Stomach (tissue), 9 donors: ENCODE measurements around the gene DIAPH2. TPM values are rescaled to one million over a fixed set of nuclear protein-coding genes. Genes with fewer than 3 reads are reported as not detected.

Experiments
- DNase-seq, 2 donors: peaks; one replicate each; pipeline versions ENCODE4 v3.0.0 to v3.0.0-alpha.2; 2013 to 2019
- H3K27ac ChIP-seq, 5 donors: fragments of 200-600 bp in 4 of 5; sonication (generic) in 4 of 5; one replicate each; pipeline ENCODE4 v1.5.1; 2013 to 2019; ENCODE audit warnings: mild to moderate bottlenecking in 1 of 5, moderate library complexity in 1 of 5
- H3K27me3 ChIP-seq, 3 donors: fragments of 200-600 bp; sonication (generic); one replicate each; pipeline ENCODE4 v1.5.1; 2017 to 2019; ENCODE audit warnings: mixed run types in 1 of 3
- H3K36me3 ChIP-seq, 4 donors: fragments of 200-600 bp; sonication (generic); 1 replicate in 3 of 4; 2 replicates in 1 of 4; pipeline ENCODE4 v1.5.1; 2016 to 2019
- H3K4me1 ChIP-seq, 4 donors: fragments of 200-600 bp; sonication (generic); one replicate each; pipeline ENCODE4 v1.5.1; 2016 to 2019
- H3K4me3 ChIP-seq, 4 donors: fragments of 200-600 bp; sonication (generic) in 3 of 4; one replicate each; pipeline ENCODE4 v1.5.1; 2016 to 2019; ENCODE audit warnings: mild to moderate bottlenecking in 1 of 4
- H3K9me3 ChIP-seq, 4 donors: fragments of 200-600 bp; sonication (generic); one replicate each; pipeline ENCODE4 v1.5.1; 2016 to 2019
- EP300 ChIP-seq: sonication (generic); formaldehyde crosslinking; IDR thresholded peaks from one replicate; pipeline ENCODE4 v1.6.1; 2017; ENCODE audit warnings: antibody characterized with exemption
- POLR2A ChIP-seq, 4 donors: fragments of 450-650 bp; IDR thresholded peaks; one replicate each; pipeline ENCODE4 v1.6.1; 2016; ENCODE audit warnings: antibody characterized with exemption in 4 of 4, control low read depth in 2 of 4, mild to moderate bottlenecking in 1 of 4, moderate library complexity in 1 of 4
- POLR2AphosphoS5 ChIP-seq, 3 donors: sonication (generic); formaldehyde crosslinking; IDR thresholded peaks; one replicate each; pipeline ENCODE4 v1.6.1; 2016; ENCODE audit warnings: antibody characterized with exemption in 3 of 3
- WGBS, 5 donors: extraction: QIAGEN DNeasy Blood & Tissue Kit in 3 of 5; methylation state at CpG; one replicate each; pipeline versions ENCODE4 v1.1.5 to v1.1.7; 2013 to 2018; 5-methylcytosine and 5-hydroxymethylcytosine counted together
- intact Hi-C: fragments of 100-400 bp; cut with DNase I; formaldehyde crosslinking; loops from one replicate; pipeline ENCODE4 v1.15.1; 2023; ENCODE audit warnings: low total_unique reads
- polyA plus RNA-seq, 3 donors: library from polyadenylated mRNA; stranded (reverse); fragments of 200-250 nt; gene quantifications; one replicate each; pipeline ENCODE4 v1.2.3, GENCODE V29; 2013
- total RNA-seq, 5 donors: library from RNA; depleted of rRNA; stranded (reverse); fragments of >200 nt; gene quantifications; one replicate each; pipeline versions ENCODE4 v1.1.0 to v1.2.3, GENCODE V29; 2014 to 2016
- TF ChIP-seq, protein P1 (sequence below), 7 experiments: fragments of 450-650 bp in 4 of 7; fragments of 200-600 bp in 3 of 7; sonication (generic) in 3 of 7; IDR thresholded peaks; one replicate each; pipeline ENCODE4 v1.5.1; 2016 to 2019; ENCODE audit warnings: antibody characterized with exemption in 7 of 7, control low read depth in 2 of 7, mild to moderate bottlenecking in 1 of 7
- donor health status: healthy with polysubstance abuse.
- donor health status: Bipolar disorder and iron deficiency.
- donor health status: healthy.

Gene DIAPH2
- total and polyA plus RNA-seq, 8 donors: 5.2 to 52.5 (median 27.3) TPM

DNA sequence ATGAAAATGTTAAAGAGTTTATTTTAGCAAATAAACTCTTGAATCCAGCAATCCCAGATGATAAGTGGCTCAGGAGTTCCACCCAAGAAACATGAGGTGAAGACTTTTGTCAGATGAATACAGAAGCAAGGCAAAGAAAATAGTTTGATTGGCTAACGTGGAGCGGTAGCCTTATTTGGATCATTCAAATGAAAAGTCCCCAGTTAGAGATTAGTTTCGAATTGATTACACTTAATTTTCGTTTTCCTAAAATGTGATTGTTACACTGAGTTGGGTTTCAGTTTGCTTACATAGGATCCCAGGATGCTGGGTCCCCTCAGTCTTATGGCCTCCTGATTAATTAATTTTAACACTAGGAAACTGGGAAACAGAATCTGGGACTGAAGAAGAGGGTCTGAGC is 122.7 kb downstream of the DIAPH2 start:
- intact Hi-C loops: no loop called here
- no peak for DNase-seq
- H3K36me3 ChIP-seq: no peaks in the 10 kb centered on the region
- no peaks in the 10 kb centered on the region for H3K4me1 ChIP-seq
- no peaks in the 10 kb centered on the region for H3K27me3 ChIP-seq
- H3K27ac ChIP-seq: no peak overlapping the region
- H3K9me3 ChIP-seq: peaks cover 0 to 6% (median 0%) of the 10 kb centered on the region in 4 donors
- 82 to 98% (median 88%) methylated on average over 4 of the region's 4 CpGs for WGBS, 5 donors
- TF ChIP-seq, protein P1, sequence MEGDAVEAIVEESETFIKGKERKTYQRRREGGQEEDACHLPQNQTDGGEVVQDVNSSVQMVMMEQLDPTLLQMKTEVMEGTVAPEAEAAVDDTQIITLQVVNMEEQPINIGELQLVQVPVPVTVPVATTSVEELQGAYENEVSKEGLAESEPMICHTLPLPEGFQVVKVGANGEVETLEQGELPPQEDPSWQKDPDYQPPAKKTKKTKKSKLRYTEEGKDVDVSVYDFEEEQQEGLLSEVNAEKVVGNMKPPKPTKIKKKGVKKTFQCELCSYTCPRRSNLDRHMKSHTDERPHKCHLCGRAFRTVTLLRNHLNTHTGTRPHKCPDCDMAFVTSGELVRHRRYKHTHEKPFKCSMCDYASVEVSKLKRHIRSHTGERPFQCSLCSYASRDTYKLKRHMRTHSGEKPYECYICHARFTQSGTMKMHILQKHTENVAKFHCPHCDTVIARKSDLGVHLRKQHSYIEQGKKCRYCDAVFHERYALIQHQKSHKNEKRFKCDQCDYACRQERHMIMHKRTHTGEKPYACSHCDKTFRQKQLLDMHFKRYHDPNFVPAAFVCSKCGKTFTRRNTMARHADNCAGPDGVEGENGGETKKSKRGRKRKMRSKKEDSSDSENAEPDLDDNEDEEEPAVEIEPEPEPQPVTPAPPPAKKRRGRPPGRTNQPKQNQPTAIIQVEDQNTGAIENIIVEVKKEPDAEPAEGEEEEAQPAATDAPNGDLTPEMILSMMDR (IDR thresholded peaks at IDR 0.05): no peak
- TF ChIP-seq POLR2A (IDR thresholded peaks at IDR 0.05) (no peak), POLR2AphosphoS5 (IDR thresholded peaks at IDR 0.05) (no peak), EP300 (no peak)
- no peak overlapping the region for H3K4me3 ChIP-seq

DNA sequence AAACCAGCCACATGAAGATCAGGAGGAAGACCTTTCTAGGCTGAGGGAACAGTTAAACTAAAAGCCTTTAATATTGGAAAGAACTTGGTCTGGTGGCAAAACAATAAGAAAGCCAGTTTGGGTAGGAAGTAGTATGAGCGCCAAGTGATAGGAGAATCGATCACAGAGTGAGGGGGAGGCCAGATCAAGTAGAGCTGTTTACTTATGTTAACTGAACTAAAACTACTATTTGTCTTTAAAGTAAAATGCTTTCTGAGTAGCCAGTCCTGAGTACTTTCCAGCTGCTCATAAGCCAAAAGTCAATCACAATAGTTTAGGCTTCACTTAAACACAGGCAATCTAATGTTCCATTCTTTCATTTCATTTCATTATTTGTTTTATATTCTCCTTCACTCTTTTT is 136.3 kb downstream of the DIAPH2 start:
- H3K4me3 ChIP-seq: no peak overlapping the region
- no peaks in the 10 kb centered on the region for H3K4me1 ChIP-seq
- H3K27me3 ChIP-seq: no peaks in the 10 kb centered on the region
- intact Hi-C loops: no loop called here
- no peak for TF ChIP-seq POLR2A (IDR thresholded peaks at IDR 0.05)
- TF ChIP-seq, protein P1 (IDR thresholded peaks at IDR 0.05): no peak
- TF ChIP-seq POLR2AphosphoS5 (IDR thresholded peaks at IDR 0.05): no peak
- TF ChIP-seq EP300: no peak
- DNase-seq: no peak
- WGBS, 5 donors: 28 to 48% (median 36%) methylated on average over 2 of the region's 2 CpGs
- H3K9me3 ChIP-seq: no peaks in the 10 kb centered on the region
- H3K27ac ChIP-seq: no peak overlapping the region
- no peaks in the 10 kb centered on the region for H3K36me3 ChIP-seq

DNA sequence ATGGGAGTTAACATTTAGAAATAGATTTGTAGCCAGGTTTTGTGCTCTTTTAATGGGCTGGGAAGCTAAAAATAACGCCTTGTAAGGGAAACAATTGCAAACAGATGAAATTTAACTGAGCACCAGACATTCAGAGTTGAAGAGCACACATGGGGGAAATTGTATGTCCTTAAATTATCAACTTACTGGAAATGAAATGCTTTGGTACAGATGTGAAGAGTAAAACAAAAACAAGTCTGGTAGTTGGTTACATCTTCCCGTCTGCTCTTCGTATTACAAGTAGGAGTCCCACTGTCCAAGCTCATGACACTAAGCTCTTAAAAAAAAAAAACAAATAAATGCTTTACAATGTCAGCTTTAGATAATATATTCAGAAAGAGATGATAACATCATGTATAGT is 139.5 kb downstream of the DIAPH2 start:
- intact Hi-C loops: no loop called here
- no peak for DNase-seq
- 78 to 95% (median 91%) methylated on average over 3 of the region's 3 CpGs for WGBS, 5 donors
- Histone ChIP-seq H3K4me3 (no peak overlapping the region), H3K36me3 (no peaks in the 10 kb centered on the region), H3K4me1 (no peaks in the 10 kb centered on the region), H3K9me3 (no peaks in the 10 kb centered on the region), H3K27ac (no peak overlapping the region), H3K27me3 (no peaks in the 10 kb centered on the region)
- TF ChIP-seq, protein P1 (IDR thresholded peaks at IDR 0.05): no peak
- TF ChIP-seq POLR2AphosphoS5 (IDR thresholded peaks at IDR 0.05) (no peak), EP300 (no peak), POLR2A (IDR thresholded peaks at IDR 0.05) (no peak)

DNA sequence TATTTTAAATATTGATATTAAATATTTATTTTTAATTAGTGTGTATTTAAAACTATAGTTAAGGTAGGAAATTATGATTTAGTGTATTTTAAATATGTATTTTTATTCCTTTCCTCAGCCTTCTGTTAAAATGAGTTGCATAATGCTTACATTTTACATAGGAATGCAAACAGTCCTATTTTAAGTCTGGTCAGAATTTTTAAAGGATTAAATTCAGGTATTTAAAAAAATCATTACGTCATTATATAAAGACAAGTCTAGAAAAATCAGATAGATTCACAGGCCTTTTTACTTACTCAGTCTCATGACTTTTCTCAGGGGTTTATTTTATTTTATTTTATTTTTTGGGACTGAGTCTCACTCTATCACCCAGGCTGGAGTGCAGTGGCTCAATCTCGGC is 148.7 kb downstream of the DIAPH2 start:
- H3K36me3 ChIP-seq: no peaks in the 10 kb centered on the region
- TF ChIP-seq POLR2AphosphoS5 (IDR thresholded peaks at IDR 0.05) (no peak), EP300 (no peak)
- H3K27ac ChIP-seq: no peak overlapping the region
- 87 to 97% (median 94%) methylated on average over 2 of the region's 2 CpGs for WGBS, 5 donors
- intact Hi-C loops: no loop called here
- H3K27me3 ChIP-seq: no peaks in the 10 kb centered on the region
- H3K9me3 ChIP-seq: no peaks in the 10 kb centered on the region
- H3K4me1 ChIP-seq: no peaks in the 10 kb centered on the region
- H3K4me3 ChIP-seq: no peak overlapping the region
- DNase-seq: no peak

DNA sequence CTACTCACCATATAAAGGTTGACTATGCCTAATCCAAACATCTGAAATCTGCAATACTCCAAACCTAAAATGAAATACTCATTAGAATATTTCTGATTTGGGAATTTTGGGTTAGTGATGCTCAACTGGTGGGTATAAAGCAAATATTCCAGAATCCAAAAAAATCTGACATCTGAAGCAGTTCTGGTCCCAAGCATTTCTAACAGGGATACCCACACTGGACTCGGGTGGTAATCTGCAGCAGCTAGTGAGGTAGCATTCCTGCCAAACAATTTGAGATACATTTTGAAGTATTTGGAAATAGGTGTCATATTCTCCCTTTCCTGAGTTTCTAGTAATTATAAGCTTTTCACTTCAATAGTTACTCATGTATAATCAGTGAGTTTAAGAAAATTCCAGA is 149.5 kb downstream of the DIAPH2 start:
- no peaks in the 10 kb centered on the region for H3K9me3 ChIP-seq
- no peak for TF ChIP-seq EP300
- TF ChIP-seq, protein P1 (IDR thresholded peaks at IDR 0.05): no peak
- no peak for TF ChIP-seq POLR2AphosphoS5 (IDR thresholded peaks at IDR 0.05)
- no peak for TF ChIP-seq POLR2A (IDR thresholded peaks at IDR 0.05)
- H3K27me3 ChIP-seq: no peaks in the 10 kb centered on the region
- intact Hi-C loops: no loop called here
- WGBS, 5 donors: 86 to 100% (median 97%) methylated on average over 1 of the region's 1 CpG
- no peak overlapping the region for H3K4me3 ChIP-seq
- no peaks in the 10 kb centered on the region for H3K36me3 ChIP-seq
- no peak overlapping the region for H3K27ac ChIP-seq
- DNase-seq: no peak
- H3K4me1 ChIP-seq: no peaks in the 10 kb centered on the region
